Measurements from ENCODE around the gene MAP1LC3B.
A peak's percentile ranks its signal among the peaks of the same experiment; 100 is the strongest.

The MAP1LC3B gene

DNA sequence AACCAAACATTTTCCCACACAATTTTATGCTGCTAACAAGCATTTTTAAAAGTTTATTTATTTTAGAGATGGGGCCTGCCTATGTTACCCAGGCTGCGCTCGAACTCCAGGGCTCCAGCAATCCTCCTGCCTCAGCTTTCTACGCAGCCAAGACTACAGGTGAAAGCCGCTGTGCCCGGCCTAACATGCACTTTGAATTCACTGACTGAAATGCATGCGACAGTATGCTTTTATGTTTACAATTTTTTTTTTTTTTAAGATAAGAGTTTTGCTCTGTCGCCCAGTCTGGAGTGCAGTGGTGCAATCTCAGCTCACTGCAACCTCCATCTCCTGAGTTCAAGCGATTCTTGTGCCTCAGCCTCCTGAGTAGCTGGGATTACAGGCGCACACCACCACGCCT lies 47.8 kb downstream of the MAP1LC3B start:
- no peak overlapping the region for H2BK120ac ChIP-seq (ENCODE audit: low read depth, low read length)
- no peak overlapping the region for H3K23ac ChIP-seq (ENCODE audit: low read depth, low read length, poor library complexity)
- no peak overlapping the region for H2BK12ac ChIP-seq (ENCODE audit: low read length)
- no peak overlapping the region for H3K4me2 ChIP-seq (ENCODE audit: insufficient read depth, low read length, poor library complexity, severe bottlenecking)
- no peak overlapping the region for H3K14ac ChIP-seq (ENCODE audit: low read length)
- H3K4me1 ChIP-seq (ENCODE audit: control insufficient read depth in 2 of 2, insufficient read depth in 1 of 2, low read depth in 1 of 2, low read length in 2 of 2) = peaks cover 0 to 9% of the 10 kb centered on the region in 2 donors
- no peak overlapping the region for H2BK5ac ChIP-seq (ENCODE audit: low read length)
- H2AFZ ChIP-seq (ENCODE audit: low read length) = no peak overlapping the region
- H4K8ac ChIP-seq (ENCODE audit: low read depth, low read length) = no peak overlapping the region
- H3K36me3 ChIP-seq (replicated peaks in 1 of 2; ENCODE audit: control insufficient read depth in 2 of 2, insufficient read depth in 2 of 2, low read length in 2 of 2) = peaks cover 9 to 25% of the 10 kb centered on the region in 2 donors
- H3K18ac ChIP-seq (ENCODE audit: low read length) = no peak overlapping the region
- no peak overlapping the region for H3K9ac ChIP-seq (ENCODE audit: low read depth, low read length, poor library complexity)
- no peak for DNase-seq (ENCODE audit: low spot score)
- H3K4ac ChIP-seq (ENCODE audit: low read length) = no peak overlapping the region
- peaks cover 5 to 14% of the 10 kb centered on the region in 2 donors for H3K9me3 ChIP-seq (replicated peaks in 1 of 2; ENCODE audit: control insufficient read depth in 2 of 2, insufficient read depth in 1 of 2, low read depth in 1 of 2, low read length in 2 of 2)
- H3K4me3 ChIP-seq (ENCODE audit: low read length in 2 of 2) = no peak overlapping the region
- H3K27me3 ChIP-seq (ENCODE audit: control insufficient read depth in 3 of 3, insufficient read depth in 3 of 3, low read depth in 1 of 3, low read length in 3 of 3) = no peaks in the 10 kb centered on the region
- no peak overlapping the region for H2AK5ac ChIP-seq (ENCODE audit: low read depth, low read length)
- no peak overlapping the region for H4K91ac ChIP-seq (ENCODE audit: low read depth, low read length, poor library complexity)
- peaks cover 17% of the 10 kb centered on the region for H3K79me1 ChIP-seq (ENCODE audit: low read depth, low read length)
- no CpG with 5 or more reads among the region's 10 CpGs for WGBS, 2 donors (ENCODE audit: extremely low coverage in 2 of 2, insufficient read length in 2 of 2, insufficient replicate concordance in 1 of 2)
- H3K27ac ChIP-seq (replicated peaks; ENCODE audit: low read length) = no peak overlapping the region
- H2BK15ac ChIP-seq (ENCODE audit: low read length) = no peak overlapping the region

DNA sequence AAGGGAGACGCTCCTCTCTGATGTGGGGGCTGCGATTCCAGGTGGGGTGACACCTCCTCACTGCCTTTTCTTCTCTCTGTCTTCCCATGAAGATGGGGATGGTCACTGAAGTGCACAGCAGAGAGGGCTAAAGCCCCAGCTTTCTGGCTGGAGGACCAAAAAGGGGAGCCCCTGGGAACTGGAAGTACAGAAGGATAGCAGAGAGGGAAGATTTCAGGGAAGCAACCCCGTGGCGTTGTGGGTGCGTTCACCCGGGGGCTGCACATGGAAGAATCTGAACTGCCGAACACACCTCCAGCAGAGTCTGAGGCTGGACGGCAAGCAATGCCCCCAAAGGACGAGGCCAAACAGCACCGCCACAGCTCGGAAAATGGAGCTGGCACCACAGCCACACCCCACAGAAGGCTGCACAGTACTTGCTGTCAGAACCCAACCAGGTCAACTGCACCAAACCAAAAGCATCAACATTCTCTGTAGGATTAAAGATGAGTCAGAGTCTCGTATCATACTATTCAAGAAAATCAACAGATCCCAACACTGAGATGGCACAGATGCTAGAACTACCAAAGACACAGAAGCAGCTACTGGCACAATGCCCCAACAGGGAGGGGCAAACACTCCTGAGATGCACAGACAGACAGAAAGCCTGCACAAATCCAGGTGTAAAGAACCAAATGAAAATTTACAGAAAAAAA lies 49.9 kb downstream of the MAP1LC3B start:
- no peak overlapping the region for H2BK12ac ChIP-seq (ENCODE audit: low read length)
- no peak overlapping the region for H2BK5ac ChIP-seq (ENCODE audit: low read length)
- H2BK15ac ChIP-seq (ENCODE audit: low read length) = no peak overlapping the region
- WGBS, 2 donors (ENCODE audit: extremely low coverage in 2 of 2, insufficient read length in 2 of 2, insufficient replicate concordance in 1 of 2) = no CpG with 5 or more reads among the region's 12 CpGs
- H3K79me1 ChIP-seq (ENCODE audit: low read depth, low read length) = peaks cover 7% of the 10 kb centered on the region
- H4K91ac ChIP-seq (ENCODE audit: low read depth, low read length, poor library complexity) = no peak overlapping the region
- no peak overlapping the region for H2BK120ac ChIP-seq (ENCODE audit: low read depth, low read length)
- peaks cover 13 to 45% of the 10 kb centered on the region in 2 donors for H3K36me3 ChIP-seq (replicated peaks in 1 of 2; ENCODE audit: control insufficient read depth in 2 of 2, insufficient read depth in 2 of 2, low read length in 2 of 2)
- H3K27me3 ChIP-seq (ENCODE audit: control insufficient read depth in 3 of 3, insufficient read depth in 3 of 3, low read depth in 1 of 3, low read length in 3 of 3) = no peaks in the 10 kb centered on the region
- no peak overlapping the region for H3K9ac ChIP-seq (ENCODE audit: low read depth, low read length, poor library complexity)
- H3K23ac ChIP-seq (ENCODE audit: low read depth, low read length, poor library complexity) = no peak overlapping the region
- H3K27ac ChIP-seq (replicated peaks; ENCODE audit: low read length) = no peak overlapping the region
- peak overlapping the region in 1 of 2 donors; percentile 25 for H3K4me3 ChIP-seq (ENCODE audit: low read length in 2 of 2)
- no peak for DNase-seq (ENCODE audit: low spot score)
- H3K4ac ChIP-seq (ENCODE audit: low read length) = peak overlapping the region; percentile 89
- H3K4me2 ChIP-seq (ENCODE audit: insufficient read depth, low read length, poor library complexity, severe bottlenecking) = no peak overlapping the region
- no peak overlapping the region for H3K14ac ChIP-seq (ENCODE audit: low read length)
- H4K8ac ChIP-seq (ENCODE audit: low read depth, low read length) = no peak overlapping the region
- peaks cover 5 to 19% of the 10 kb centered on the region in 2 donors for H3K9me3 ChIP-seq (replicated peaks in 1 of 2; ENCODE audit: control insufficient read depth in 2 of 2, insufficient read depth in 1 of 2, low read depth in 1 of 2, low read length in 2 of 2)
- H3K4me1 ChIP-seq (ENCODE audit: control insufficient read depth in 2 of 2, insufficient read depth in 1 of 2, low read depth in 1 of 2, low read length in 2 of 2) = no peaks in the 10 kb centered on the region
- H2AFZ ChIP-seq (ENCODE audit: low read length) = no peak overlapping the region
- H2AK5ac ChIP-seq (ENCODE audit: low read depth, low read length) = no peak overlapping the region
- no peak overlapping the region for H3K18ac ChIP-seq (ENCODE audit: low read length)

DNA sequence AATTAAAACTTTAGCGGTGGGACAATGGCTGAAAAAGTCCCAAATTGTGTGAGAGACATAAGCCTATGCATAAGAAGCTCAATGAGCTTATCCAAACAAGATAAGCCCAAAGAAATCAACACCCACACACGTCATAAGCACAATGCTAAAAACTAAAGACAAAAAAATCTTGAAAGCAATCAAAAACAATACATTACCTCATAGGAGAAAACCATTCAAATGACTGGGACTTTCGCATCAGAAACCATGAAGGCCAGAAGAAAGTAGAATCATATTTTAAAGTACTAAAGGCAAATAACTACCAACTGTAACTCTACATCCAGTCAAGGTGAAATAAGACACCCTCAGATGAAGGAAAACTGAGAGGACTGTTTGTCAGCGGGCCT lies 50.4 kb downstream of the MAP1LC3B start:
- H3K18ac ChIP-seq (ENCODE audit: low read length) = no peak overlapping the region
- H3K9me3 ChIP-seq (replicated peaks in 1 of 2; ENCODE audit: control insufficient read depth in 2 of 2, insufficient read depth in 1 of 2, low read depth in 1 of 2, low read length in 2 of 2) = peaks cover 5 to 19% of the 10 kb centered on the region in 2 donors
- H3K4ac ChIP-seq (ENCODE audit: low read length) = no peak overlapping the region
- H2AK5ac ChIP-seq (ENCODE audit: low read depth, low read length) = no peak overlapping the region
- H2AFZ ChIP-seq (ENCODE audit: low read length) = no peak overlapping the region
- no CpG with 5 or more reads among the region's 4 CpGs for WGBS, 2 donors (ENCODE audit: extremely low coverage in 2 of 2, insufficient read length in 2 of 2, insufficient replicate concordance in 1 of 2)
- H3K4me2 ChIP-seq (ENCODE audit: insufficient read depth, low read length, poor library complexity, severe bottlenecking) = no peak overlapping the region
- H3K27ac ChIP-seq (replicated peaks; ENCODE audit: low read length) = no peak overlapping the region
- no peak overlapping the region for H4K8ac ChIP-seq (ENCODE audit: low read depth, low read length)
- H2BK12ac ChIP-seq (ENCODE audit: low read length) = no peak overlapping the region
- H3K79me1 ChIP-seq (ENCODE audit: low read depth, low read length) = peaks cover 5% of the 10 kb centered on the region
- no peak overlapping the region for H3K9ac ChIP-seq (ENCODE audit: low read depth, low read length, poor library complexity)
- no peak overlapping the region for H3K4me3 ChIP-seq (ENCODE audit: low read length in 2 of 2)
- no peak overlapping the region for H2BK15ac ChIP-seq (ENCODE audit: low read length)
- DNase-seq (ENCODE audit: low spot score) = no peak
- H2BK120ac ChIP-seq (ENCODE audit: low read depth, low read length) = no peak overlapping the region
- no peak overlapping the region for H3K23ac ChIP-seq (ENCODE audit: low read depth, low read length, poor library complexity)
- no peaks in the 10 kb centered on the region for H3K27me3 ChIP-seq (ENCODE audit: control insufficient read depth in 3 of 3, insufficient read depth in 3 of 3, low read depth in 1 of 3, low read length in 3 of 3)
- H3K4me1 ChIP-seq (ENCODE audit: control insufficient read depth in 2 of 2, insufficient read depth in 1 of 2, low read depth in 1 of 2, low read length in 2 of 2) = no peaks in the 10 kb centered on the region
- H4K91ac ChIP-seq (ENCODE audit: low read depth, low read length, poor library complexity) = no peak overlapping the region
- no peak overlapping the region for H2BK5ac ChIP-seq (ENCODE audit: low read length)
- H3K14ac ChIP-seq (ENCODE audit: low read length) = no peak overlapping the region
- H3K36me3 ChIP-seq (replicated peaks in 1 of 2; ENCODE audit: control insufficient read depth in 2 of 2, insufficient read depth in 2 of 2, low read length in 2 of 2) = peaks cover 13 to 50% of the 10 kb centered on the region in 2 donors

DNA sequence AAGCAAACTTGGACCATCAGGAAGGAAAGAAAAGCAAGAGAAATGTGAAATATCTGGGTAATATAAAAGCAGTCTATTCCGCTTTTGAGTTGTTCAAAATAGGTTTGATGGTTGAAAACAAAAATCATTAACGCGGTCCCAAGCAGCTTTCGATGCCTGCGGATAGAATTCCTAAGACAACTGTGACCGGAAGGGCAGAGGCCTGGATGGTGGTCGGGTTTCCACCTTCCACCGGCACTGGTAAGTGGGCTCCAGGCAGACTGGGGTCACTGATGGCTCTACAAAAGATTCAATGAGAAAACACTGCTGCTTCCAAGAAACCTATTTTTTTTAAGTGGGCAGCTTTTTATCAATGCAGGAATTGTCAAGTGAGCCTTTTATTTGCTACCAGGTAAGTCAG lies 50.9 kb downstream of the MAP1LC3B start:
- no peak overlapping the region for H2BK15ac ChIP-seq (ENCODE audit: low read length)
- no peak overlapping the region for H2BK5ac ChIP-seq (ENCODE audit: low read length)
- no peak overlapping the region for H3K27ac ChIP-seq (replicated peaks; ENCODE audit: low read length)
- H3K4me2 ChIP-seq (ENCODE audit: insufficient read depth, low read length, poor library complexity, severe bottlenecking) = no peak overlapping the region
- H3K9ac ChIP-seq (ENCODE audit: low read depth, low read length, poor library complexity) = no peak overlapping the region
- DNase-seq (ENCODE audit: low spot score) = no peak
- WGBS, 2 donors (ENCODE audit: extremely low coverage in 2 of 2, insufficient read length in 2 of 2, insufficient replicate concordance in 1 of 2) = no CpG with 5 or more reads among the region's 8 CpGs
- H3K4me3 ChIP-seq (ENCODE audit: low read length in 2 of 2) = no peak overlapping the region
- peaks cover 5 to 19% of the 10 kb centered on the region in 2 donors for H3K9me3 ChIP-seq (replicated peaks in 1 of 2; ENCODE audit: control insufficient read depth in 2 of 2, insufficient read depth in 1 of 2, low read depth in 1 of 2, low read length in 2 of 2)
- no peak overlapping the region for H3K14ac ChIP-seq (ENCODE audit: low read length)
- no peaks in the 10 kb centered on the region for H3K4me1 ChIP-seq (ENCODE audit: control insufficient read depth in 2 of 2, insufficient read depth in 1 of 2, low read depth in 1 of 2, low read length in 2 of 2)
- H4K8ac ChIP-seq (ENCODE audit: low read depth, low read length) = no peak overlapping the region
- no peaks in the 10 kb centered on the region for H3K27me3 ChIP-seq (ENCODE audit: control insufficient read depth in 3 of 3, insufficient read depth in 3 of 3, low read depth in 1 of 3, low read length in 3 of 3)
- no peak overlapping the region for H2BK120ac ChIP-seq (ENCODE audit: low read depth, low read length)
- no peak overlapping the region for H3K23ac ChIP-seq (ENCODE audit: low read depth, low read length, poor library complexity)
- H3K18ac ChIP-seq (ENCODE audit: low read length) = no peak overlapping the region
- no peak overlapping the region for H2AK5ac ChIP-seq (ENCODE audit: low read depth, low read length)
- peaks cover 5% of the 10 kb centered on the region for H3K79me1 ChIP-seq (ENCODE audit: low read depth, low read length)
- no peak overlapping the region for H2BK12ac ChIP-seq (ENCODE audit: low read length)
- no peak overlapping the region for H4K91ac ChIP-seq (ENCODE audit: low read depth, low read length, poor library complexity)
- H2AFZ ChIP-seq (ENCODE audit: low read length) = no peak overlapping the region
- peaks cover 16 to 55% of the 10 kb centered on the region in 2 donors for H3K36me3 ChIP-seq (replicated peaks in 1 of 2; ENCODE audit: control insufficient read depth in 2 of 2, insufficient read depth in 2 of 2, low read length in 2 of 2)
- H3K4ac ChIP-seq (ENCODE audit: low read length) = no peak overlapping the region
